GM11168 (cell line): Measurements from ENCODE around the gene ZFR2.
"Not testable (repeated sequence)": the region's sequence is repeated elsewhere in the genome, so short reads cannot be mapped to it uniquely, and the experiment has no call there.

Experiments
- in situ Hi-C: fragments of 300-500 bp; cut with MboI; formaldehyde crosslinking; loops from one replicate; pipeline ENCODE4 v1.12.0; 2022; ENCODE audit warnings: low sequenced_read_pairs; ENCODE audit not compliant: unreplicated experiment

ZFR2 gene

GRCh38 chr19:3760871-3761361 is 107.9 kb downstream of the ZFR2 start:
- in situ Hi-C loops: no loop called here

DNA sequence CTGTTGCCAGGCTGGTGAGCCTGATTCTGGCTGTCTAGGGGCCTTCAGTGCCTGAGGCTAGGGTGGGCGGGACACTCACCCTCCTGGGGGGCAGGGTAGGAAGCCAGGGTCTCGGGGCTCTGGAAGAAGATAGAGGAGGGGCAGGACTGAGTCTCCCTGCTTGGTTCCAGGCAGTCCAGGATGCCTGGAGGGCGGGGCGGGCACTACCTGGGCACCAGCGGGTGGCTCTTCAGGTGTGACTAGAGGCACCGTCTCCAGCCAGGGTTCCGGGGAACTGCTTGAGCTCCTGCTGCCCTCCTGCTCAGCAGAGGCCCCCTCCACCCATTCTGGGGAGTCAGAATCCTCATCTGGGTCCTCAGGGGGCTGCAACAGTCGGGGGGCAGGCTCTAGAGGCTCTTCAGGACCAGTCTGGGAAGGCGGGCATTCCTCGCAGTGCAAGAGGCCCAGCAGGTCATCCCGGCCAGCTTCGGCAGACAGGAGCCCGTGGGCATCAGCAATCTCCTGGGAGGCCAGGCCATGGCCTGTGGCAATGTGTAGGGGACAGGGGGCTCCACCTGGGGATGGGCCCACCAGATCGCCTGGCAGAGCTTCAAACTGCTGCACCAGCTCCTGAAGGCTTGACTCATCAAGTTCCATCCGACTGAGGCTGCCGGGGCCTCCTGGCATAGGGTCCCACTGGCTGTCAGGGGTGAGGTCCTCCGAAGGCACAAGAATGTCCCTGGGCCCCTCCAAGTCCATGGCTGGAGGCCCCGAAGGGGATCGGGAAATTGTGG is 109.2 kb downstream of the ZFR2 start:
- in situ Hi-C loops: no loop called here

- in situ Hi-C loops: not testable (repeated sequence)
Measured at GRCh38 chr19:3758297-3758696, 110.5 kb downstream of the ZFR2 start.

GRCh38 chr19:3757705-3758104 is 111.1 kb downstream of the ZFR2 start:
- in situ Hi-C loops: not testable (repeated sequence)
